ENCODE data around the gene BTRC.

Gene BTRC

DNA sequence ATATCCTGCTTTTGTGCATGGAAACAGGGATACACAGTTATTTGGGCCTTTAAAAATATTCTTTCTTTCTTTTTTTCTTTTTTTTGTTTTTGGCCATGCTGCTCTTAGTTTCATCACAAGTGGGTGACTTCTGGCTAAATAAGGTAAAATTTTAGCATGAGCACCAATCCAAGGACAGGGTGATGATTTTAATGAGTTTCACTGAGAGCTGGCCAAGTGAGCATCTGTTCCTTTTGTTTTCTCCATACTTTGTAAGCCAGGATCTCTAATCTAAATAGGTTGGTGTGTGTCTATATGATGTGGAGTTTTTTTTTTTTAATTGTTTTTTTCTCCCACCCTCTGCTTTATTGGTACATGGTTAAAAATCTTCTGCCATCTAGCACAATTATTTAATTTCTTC, 127.3 kb downstream of the BTRC start:
- Histone ChIP-seq H3K4me1 (ENCODE audit: insufficient read depth, poor library complexity, severe bottlenecking) (no peaks in the 10 kb centered on the region), H3K9me3 (ENCODE audit: severe bottlenecking) (no peaks in the 10 kb centered on the region), H3K27ac (ENCODE audit: poor library complexity, severe bottlenecking) (no peak overlapping the region), H3K4me3 (ENCODE audit: severe bottlenecking) (no peak overlapping the region), H3K27me3 (ENCODE audit: insufficient read depth, poor library complexity, severe bottlenecking) (no peaks in the 10 kb centered on the region), H3K36me3 (ENCODE audit: low read depth) (no peaks in the 10 kb centered on the region)
- TF ChIP-seq, protein P1, sequence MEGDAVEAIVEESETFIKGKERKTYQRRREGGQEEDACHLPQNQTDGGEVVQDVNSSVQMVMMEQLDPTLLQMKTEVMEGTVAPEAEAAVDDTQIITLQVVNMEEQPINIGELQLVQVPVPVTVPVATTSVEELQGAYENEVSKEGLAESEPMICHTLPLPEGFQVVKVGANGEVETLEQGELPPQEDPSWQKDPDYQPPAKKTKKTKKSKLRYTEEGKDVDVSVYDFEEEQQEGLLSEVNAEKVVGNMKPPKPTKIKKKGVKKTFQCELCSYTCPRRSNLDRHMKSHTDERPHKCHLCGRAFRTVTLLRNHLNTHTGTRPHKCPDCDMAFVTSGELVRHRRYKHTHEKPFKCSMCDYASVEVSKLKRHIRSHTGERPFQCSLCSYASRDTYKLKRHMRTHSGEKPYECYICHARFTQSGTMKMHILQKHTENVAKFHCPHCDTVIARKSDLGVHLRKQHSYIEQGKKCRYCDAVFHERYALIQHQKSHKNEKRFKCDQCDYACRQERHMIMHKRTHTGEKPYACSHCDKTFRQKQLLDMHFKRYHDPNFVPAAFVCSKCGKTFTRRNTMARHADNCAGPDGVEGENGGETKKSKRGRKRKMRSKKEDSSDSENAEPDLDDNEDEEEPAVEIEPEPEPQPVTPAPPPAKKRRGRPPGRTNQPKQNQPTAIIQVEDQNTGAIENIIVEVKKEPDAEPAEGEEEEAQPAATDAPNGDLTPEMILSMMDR (IDR thresholded peaks at IDR 0.05; ENCODE audit: poor library complexity, severe bottlenecking), result no peak
- DNase-seq (ENCODE audit: low spot score) (no peak), ATAC-seq (ENCODE audit: low read depth) (no peak)

- Histone ChIP-seq H3K4me1 (ENCODE audit: insufficient read depth, poor library complexity, severe bottlenecking) (no peaks in the 10 kb centered on the region), H3K27ac (ENCODE audit: poor library complexity, severe bottlenecking) (no peak overlapping the region), H3K36me3 (ENCODE audit: low read depth) (no peaks in the 10 kb centered on the region), H3K27me3 (ENCODE audit: insufficient read depth, poor library complexity, severe bottlenecking) (no peaks in the 10 kb centered on the region), H3K4me3 (ENCODE audit: severe bottlenecking) (no peak overlapping the region), H3K9me3 (ENCODE audit: severe bottlenecking) (no peaks in the 10 kb centered on the region)
- ATAC-seq (ENCODE audit: low read depth) (no peak), DNase-seq (ENCODE audit: low spot score) (no peak)
- TF ChIP-seq, protein P1 (IDR thresholded peaks at IDR 0.05; ENCODE audit: poor library complexity, severe bottlenecking), result no peak
Measured at GRCh38 chr10:101482568-101482967, 128.6 kb downstream of the BTRC start.

GRCh38 chr10:101484175-101484745, 130.3 kb downstream of the BTRC start:
- H3K9me3 ChIP-seq (ENCODE audit: severe bottlenecking), result no peaks in the 10 kb centered on the region
- H3K27ac ChIP-seq (ENCODE audit: poor library complexity, severe bottlenecking), result no peak overlapping the region
- no peak overlapping the region for H3K4me3 ChIP-seq (ENCODE audit: severe bottlenecking)
- TF ChIP-seq, protein P1 (IDR thresholded peaks at IDR 0.05; ENCODE audit: poor library complexity, severe bottlenecking), result no peak
- H3K36me3 ChIP-seq (ENCODE audit: low read depth), result no peaks in the 10 kb centered on the region; the same call in 1 of the 2 replicates
- ATAC-seq (ENCODE audit: low read depth) (no peak), DNase-seq (ENCODE audit: low spot score) (no peak)
- H3K4me1 ChIP-seq (ENCODE audit: insufficient read depth, poor library complexity, severe bottlenecking), result peaks cover 2% of the 10 kb centered on the region
- no peaks in the 10 kb centered on the region for H3K27me3 ChIP-seq (ENCODE audit: insufficient read depth, poor library complexity, severe bottlenecking)

DNA sequence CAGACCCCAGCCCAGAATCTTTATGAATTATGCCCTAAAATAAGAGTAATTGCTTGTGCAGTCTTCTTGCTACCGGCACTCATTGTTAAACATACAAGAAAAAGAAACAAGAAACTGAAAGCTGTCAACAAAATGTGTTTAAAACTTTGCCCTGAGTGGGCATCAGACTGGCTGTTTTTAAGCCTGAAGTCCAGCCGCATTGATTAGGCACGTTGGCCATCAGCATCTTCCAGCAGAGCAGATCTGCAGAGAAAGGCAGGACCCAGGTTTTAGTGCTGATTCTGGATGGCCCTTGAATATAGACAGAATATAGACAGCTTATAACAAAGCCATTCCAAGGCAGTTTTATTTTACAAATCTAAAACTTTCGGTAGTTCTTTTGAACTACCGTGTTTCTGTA, 131.2 kb downstream of the BTRC start:
- TF ChIP-seq, protein P1 (IDR thresholded peaks at IDR 0.05; ENCODE audit: poor library complexity, severe bottlenecking), result no peak
- H3K27me3 ChIP-seq (ENCODE audit: insufficient read depth, poor library complexity, severe bottlenecking), result no peaks in the 10 kb centered on the region
- ATAC-seq (ENCODE audit: low read depth), result no peak
- H3K4me3 ChIP-seq (ENCODE audit: severe bottlenecking), result no peak overlapping the region
- DNase-seq (ENCODE audit: low spot score), result no peak
- no peak overlapping the region for H3K27ac ChIP-seq (ENCODE audit: poor library complexity, severe bottlenecking)
- H3K36me3 ChIP-seq (ENCODE audit: low read depth), result no peaks in the 10 kb centered on the region; the same call in 1 of the 2 replicates
- peaks cover 8% of the 10 kb centered on the region for H3K4me1 ChIP-seq (ENCODE audit: insufficient read depth, poor library complexity, severe bottlenecking)
- H3K9me3 ChIP-seq (ENCODE audit: severe bottlenecking), result no peaks in the 10 kb centered on the region

All from RWPE2 (cell line).